Activated CD8-positive, alpha-beta memory T cell treated with anti-CD3 and anti-CD28 coated beads for 4 hours (primary cell): ENCODE results near the gene TBC1D10A.
"Not testable (repeated sequence)": the region's sequence is repeated elsewhere in the genome, so short reads cannot be mapped to it uniquely, and the experiment has no call there.

ENCODE experiments used
- DNase-seq, 2 donors: peaks; one replicate each; pipeline ENCODE4 v3.0.0-alpha.2; 2020; ENCODE audit warnings: low read depth in 2 of 2

TBC1D10A gene

GRCh38 chr22:30347255-30347892 is 20.6 kb upstream of the TBC1D10A start:
- DNase-seq, result no peak

GRCh38 chr22:30344447-30345200 is 17.9 kb upstream of the TBC1D10A start:
- no peak for DNase-seq

GRCh38 chr22:30340911-30341685 is 14.4 kb upstream of the TBC1D10A start:
- DNase-seq, result no peak

- no peak for DNase-seq
Measured at GRCh38 chr22:30338802-30339201, 12.1 kb upstream of the TBC1D10A start.

- not testable (repeated sequence) for DNase-seq
Measured at GRCh38 chr22:30338341-30338740, 11.6 kb upstream of the TBC1D10A start.

- no peak for DNase-seq
Measured at GRCh38 chr22:30337461-30337778, 10.7 kb upstream of the TBC1D10A start.

GRCh38 chr22:30336752-30337460 is 10.2 kb upstream of the TBC1D10A start:
- no peak for DNase-seq

GRCh38 chr22:30335236-30335635 is 8.5 kb upstream of the TBC1D10A start:
- no peak for DNase-seq

- DNase-seq, result no peak
Measured at GRCh38 chr22:30334646-30335045, 7.9 kb upstream of the TBC1D10A start.

- no peak for DNase-seq
Measured at GRCh38 chr22:30333707-30334087, 7.0 kb upstream of the TBC1D10A start.

- DNase-seq, result no peak
Measured at GRCh38 chr22:30332994-30333706, 6.4 kb upstream of the TBC1D10A start.

GRCh38 chr22:30332551-30332950 is 5.8 kb upstream of the TBC1D10A start:
- DNase-seq, result no peak

- no peak for DNase-seq
Measured at GRCh38 chr22:30328466-30329049, 1.8 kb upstream of the TBC1D10A start.

GRCh38 chr22:30327864-30328345 is 1.2 kb upstream of the TBC1D10A start:
- DNase-seq, result no peak

GRCh38 chr22:30326255-30326705 is 461 bp downstream of the TBC1D10A start:
- DNase-seq, result no peak

- DNase-seq, result no peak
Measured at GRCh38 chr22:30325724-30326254, 952 bp downstream of the TBC1D10A start.

- DNase-seq, result no peak
Measured at GRCh38 chr22:30325065-30325720, 1.5 kb downstream of the TBC1D10A start.

- no peak for DNase-seq
Measured at GRCh38 chr22:30324014-30324730, 2.6 kb downstream of the TBC1D10A start.

GRCh38 chr22:30323246-30323645 is 3.5 kb downstream of the TBC1D10A start:
- no peak for DNase-seq
